Hepatic stellate cell (primary cell): ENCODE data around the gene ARAF.

ENCODE experiments used
- DNase-seq: peaks from one replicate; pipeline ENCODE4 v3.0.0; 2011; ENCODE audit warnings: low spot score

ARAF gene

GRCh38 chrX:47564438-47565085, 3.6 kb downstream of the ARAF start:
- no peak for DNase-seq

GRCh38 chrX:47566841-47567240, 5.8 kb downstream of the ARAF start:
- DNase-seq: no peak

GRCh38 chrX:47568656-47569295, 7.8 kb downstream of the ARAF start:
- no peak for DNase-seq

GRCh38 chrX:47570794-47571193, 9.8 kb downstream of the ARAF start:
- no peak for DNase-seq

GRCh38 chrX:47571215-47571614, 10.2 kb downstream of the ARAF start:
- no peak for DNase-seq

GRCh38 chrX:47571896-47572295, 10.9 kb downstream of the ARAF start:
- DNase-seq: no peak

GRCh38 chrX:47572773-47573340, 11.9 kb downstream of the ARAF start:
- DNase-seq: no peak

- DNase-seq: peak; percentile 69
Observed at GRCh38 chrX:47573341-47574075, 12.5 kb downstream of the ARAF start.

GRCh38 chrX:47574076-47574546, 13.1 kb downstream of the ARAF start:
- no peak for DNase-seq

- no peak for DNase-seq
Observed at GRCh38 chrX:47574547-47575301, 13.7 kb downstream of the ARAF start.

GRCh38 chrX:47576021-47576898, 15.3 kb downstream of the ARAF start:
- DNase-seq: no peak

GRCh38 chrX:47577424-47577823, 16.4 kb downstream of the ARAF start:
- no peak for DNase-seq

GRCh38 chrX:47577901-47578300, 16.9 kb downstream of the ARAF start:
- DNase-seq: no peak

GRCh38 chrX:47578692-47579091, 17.7 kb downstream of the ARAF start:
- no peak for DNase-seq

- no peak for DNase-seq
Observed at GRCh38 chrX:47579537-47579936, 18.5 kb downstream of the ARAF start.

GRCh38 chrX:47581731-47582647, 21.0 kb downstream of the ARAF start, which contains the start of gene TIMP1:
TSS of gene TIMP1 (plus strand) at chrX:47582436. CDS start at chrX:47583416, 980 bp downstream.
- peak; percentile 84 for DNase-seq

GRCh38 chrX:47583240-47583861, 22.3 kb downstream of the ARAF start:
- peak; percentile 3 for DNase-seq

GRCh38 chrX:47584714-47585113, 23.7 kb downstream of the ARAF start:
- DNase-seq: no peak

- no peak for DNase-seq
Observed at GRCh38 chrX:47585273-47585672, 24.3 kb downstream of the ARAF start.
